GM18868 (cell line): ENCODE results near the gene PRSS33.

Source experiments
- ATAC-seq: cut with Tn5 transposase; IDR thresholded peaks from one replicate; pipeline ENCODE4 v1.9.1; 2021; ENCODE audit warnings: mild to moderate bottlenecking, moderate library complexity; ENCODE audit not compliant: unreplicated experiment

Gene PRSS33

DNA sequence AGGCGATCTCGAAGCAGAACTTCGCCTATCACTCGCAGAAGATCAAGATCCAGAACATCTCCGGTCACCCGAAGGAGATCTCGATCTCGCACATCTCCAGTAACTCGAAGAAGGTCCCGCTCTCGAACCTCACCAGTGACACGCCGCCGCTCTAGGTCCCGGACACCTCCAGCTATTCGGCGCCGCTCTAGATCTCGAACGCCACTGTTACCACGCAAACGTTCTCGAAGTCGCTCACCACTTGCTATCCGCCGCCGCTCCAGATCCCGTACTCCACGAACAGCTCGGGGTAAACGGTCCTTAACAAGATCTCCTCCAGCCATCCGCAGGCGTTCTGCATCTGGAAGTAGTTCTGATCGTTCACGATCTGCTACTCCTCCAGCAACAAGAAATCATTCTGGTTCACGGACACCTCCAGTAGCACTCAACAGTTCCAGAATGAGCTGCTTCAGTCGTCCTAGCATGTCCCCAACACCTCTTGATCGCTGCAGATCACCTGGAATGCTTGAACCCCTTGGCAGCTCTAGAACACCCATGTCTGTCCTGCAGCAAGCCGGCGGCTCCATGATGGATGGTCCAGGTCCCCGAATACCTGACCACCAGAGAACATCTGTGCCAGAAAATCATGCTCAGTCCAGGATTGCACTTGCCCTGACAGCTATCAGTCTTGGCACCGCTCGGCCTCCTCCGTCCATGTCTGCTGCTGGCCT is 20.8 kb downstream of the PRSS33 start:
- ATAC-seq: no peak

DNA sequence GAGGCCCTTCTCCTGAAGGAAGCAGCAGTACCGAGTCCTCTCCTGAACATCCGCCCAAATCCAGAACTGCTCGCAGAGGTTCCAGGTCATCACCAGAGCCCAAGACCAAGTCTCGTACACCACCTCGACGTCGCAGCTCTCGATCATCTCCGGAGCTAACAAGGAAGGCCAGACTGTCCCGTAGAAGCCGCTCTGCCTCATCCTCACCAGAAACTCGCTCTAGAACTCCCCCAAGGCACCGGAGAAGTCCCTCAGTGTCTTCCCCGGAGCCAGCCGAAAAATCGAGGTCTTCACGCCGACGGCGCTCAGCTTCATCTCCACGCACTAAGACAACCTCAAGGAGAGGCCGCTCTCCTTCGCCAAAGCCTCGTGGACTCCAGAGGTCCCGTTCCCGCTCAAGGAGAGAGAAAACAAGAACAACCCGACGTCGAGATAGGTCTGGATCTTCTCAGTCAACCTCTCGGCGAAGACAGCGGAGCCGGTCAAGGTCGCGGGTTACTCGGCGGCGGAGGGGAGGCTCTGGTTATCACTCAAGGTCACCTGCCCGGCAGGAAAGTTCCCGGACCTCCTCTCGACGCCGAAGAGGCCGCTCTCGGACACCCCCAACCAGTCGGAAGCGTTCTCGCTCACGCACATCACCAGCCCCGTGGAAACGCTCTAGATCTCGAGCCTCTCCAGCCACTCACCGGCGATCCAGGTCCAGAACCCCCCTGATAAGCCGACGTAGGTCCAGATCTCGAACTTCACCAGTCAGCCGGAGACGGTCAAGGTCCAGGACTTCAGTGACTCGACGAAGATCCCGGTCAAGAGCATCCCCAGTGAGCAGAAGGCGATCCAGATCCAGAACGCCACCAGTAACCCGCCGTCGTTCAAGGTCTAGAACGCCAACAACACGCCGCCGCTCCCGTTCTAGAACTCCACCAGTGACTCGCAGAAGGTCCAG is 21.6 kb downstream of the PRSS33 start:
- ATAC-seq: no peak

DNA sequence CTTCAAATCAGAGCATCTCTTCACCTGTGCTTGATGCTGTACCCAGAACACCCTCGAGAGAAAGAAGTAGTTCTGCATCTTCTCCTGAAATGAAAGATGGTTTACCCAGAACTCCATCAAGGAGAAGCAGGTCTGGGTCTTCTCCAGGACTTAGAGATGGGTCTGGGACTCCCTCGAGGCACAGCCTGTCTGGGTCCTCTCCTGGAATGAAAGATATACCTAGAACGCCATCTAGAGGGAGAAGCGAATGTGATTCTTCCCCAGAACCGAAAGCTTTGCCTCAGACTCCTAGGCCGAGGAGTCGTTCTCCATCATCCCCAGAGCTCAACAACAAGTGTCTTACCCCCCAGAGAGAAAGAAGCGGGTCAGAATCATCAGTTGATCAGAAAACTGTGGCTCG is 22.6 kb downstream of the PRSS33 start:
- ATAC-seq: no peak

DNA sequence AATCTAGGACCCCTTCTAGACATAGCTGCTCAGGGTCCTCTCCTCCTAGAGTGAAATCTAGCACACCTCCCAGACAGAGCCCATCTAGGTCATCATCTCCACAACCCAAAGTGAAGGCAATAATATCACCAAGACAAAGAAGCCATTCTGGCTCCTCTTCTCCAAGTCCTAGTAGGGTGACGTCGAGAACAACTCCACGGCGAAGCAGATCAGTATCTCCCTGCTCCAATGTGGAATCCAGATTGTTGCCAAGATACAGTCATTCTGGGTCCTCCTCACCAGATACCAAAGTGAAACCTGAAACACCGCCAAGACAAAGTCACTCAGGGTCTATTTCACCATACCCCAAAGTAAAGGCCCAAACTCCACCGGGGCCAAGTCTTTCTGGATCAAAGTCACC is 24.2 kb downstream of the PRSS33 start:
- no peak for ATAC-seq

DNA sequence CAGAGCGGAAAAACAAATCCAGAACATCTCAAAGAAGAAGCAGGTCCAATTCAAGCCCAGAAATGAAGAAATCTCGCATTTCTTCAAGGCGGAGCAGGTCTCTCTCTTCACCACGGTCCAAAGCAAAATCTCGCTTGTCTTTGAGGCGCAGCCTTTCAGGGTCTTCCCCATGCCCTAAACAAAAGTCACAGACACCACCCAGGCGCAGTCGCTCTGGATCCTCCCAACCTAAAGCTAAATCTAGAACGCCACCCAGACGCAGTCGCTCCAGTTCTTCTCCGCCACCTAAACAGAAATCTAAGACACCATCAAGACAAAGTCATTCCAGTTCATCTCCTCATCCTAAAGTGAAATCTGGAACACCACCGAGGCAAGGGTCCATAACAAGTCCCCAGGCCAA is 24.6 kb downstream of the PRSS33 start:
- no peak for ATAC-seq

DNA sequence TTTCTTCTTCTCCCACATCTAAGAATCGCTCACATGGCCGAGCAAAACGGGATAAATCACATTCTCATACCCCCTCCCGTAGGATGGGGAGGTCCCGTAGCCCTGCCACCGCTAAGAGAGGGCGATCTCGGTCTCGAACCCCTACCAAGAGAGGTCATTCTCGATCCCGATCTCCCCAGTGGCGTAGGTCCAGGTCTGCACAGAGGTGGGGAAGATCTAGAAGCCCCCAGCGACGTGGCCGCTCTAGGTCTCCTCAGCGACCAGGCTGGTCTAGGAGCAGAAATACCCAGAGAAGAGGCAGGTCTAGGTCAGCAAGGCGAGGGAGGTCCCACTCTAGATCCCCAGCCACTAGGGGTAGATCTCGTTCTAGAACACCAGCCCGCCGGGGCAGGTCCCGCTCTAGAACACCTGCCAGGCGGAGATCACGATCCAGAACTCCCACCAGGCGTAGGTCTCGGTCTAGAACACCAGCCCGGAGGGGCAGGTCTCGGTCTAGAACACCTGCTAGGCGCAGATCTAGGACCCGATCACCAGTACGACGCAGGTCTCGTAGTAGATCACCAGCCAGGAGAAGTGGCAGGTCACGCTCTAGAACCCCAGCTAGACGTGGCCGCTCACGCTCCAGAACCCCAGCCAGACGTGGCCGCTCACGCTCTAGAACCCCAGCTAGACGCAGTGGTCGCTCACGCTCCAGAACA is 25.3 kb downstream of the PRSS33 start:
- ATAC-seq: no peak

DNA sequence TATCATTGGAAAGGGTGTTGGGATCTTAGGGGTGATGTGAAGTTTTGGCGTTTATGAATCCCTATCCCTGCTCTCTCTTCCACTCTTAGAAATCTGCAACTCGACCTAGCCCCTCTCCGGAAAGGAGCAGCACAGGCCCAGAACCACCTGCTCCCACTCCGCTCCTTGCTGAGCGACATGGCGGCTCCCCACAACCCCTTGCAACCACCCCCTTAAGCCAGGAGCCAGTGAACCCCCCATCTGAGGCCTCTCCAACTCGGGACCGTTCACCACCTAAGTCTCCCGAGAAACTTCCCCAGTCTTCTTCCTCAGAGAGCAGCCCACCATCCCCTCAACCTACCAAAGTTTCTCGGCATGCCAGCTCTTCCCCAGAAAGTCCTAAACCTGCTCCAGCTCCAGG is 25.9 kb downstream of the PRSS33 start:
- no peak for ATAC-seq

DNA sequence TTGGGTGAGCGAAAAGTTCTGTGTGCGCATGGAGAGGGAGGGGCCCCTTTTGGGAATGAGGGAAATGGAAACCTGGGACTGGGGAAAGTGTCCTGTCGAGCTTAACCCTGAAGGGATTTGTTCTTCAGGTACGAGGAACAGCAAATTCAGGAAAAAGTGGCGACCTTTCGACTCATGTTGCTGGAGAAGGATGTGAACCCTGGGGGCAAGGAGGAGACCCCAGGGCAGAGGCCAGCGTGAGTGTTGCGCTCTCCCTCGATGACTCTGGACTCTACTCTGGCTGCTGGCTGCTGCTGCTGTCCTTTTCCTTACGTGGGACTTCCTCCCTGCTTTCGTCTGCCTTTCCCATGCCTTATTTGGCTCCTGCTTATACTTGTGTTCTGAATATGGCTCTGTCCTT is 30.0 kb downstream of the PRSS33 start:
- ATAC-seq: no peak

DNA sequence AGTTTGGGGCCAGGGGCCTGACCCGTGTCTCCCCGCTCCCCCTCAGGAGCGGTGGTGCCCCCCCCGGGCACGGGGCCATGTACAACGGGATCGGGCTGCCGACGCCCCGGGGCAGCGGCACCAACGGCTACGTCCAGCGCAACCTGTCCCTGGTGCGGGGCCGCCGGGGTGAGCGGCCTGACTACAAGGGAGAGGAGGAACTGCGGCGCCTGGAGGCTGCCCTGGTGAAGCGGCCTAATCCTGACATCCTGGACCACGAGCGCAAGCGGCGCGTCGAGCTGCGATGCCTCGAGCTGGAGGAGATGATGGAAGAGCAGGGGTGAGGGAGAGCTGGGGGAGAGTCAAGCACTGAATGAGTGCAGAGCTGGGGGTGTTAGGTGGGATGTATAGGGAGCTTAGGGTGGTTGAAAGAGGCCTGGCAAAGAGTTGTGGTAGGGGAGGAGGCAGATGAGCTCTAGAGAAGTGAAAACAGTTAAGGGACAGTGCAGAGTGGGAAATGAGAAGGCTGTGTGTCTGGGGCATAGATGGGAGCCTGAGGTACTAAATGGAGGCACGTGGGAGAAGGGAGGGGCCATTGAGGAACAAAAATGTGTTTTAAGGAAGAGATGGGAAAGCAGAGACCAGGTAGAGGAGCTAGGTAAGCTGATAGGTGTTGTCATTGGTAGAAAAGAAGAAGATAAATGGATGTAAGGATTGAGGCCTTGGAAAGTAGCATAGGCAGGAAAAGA is 30.9 kb downstream of the PRSS33 start:
- ATAC-seq: no peak

DNA sequence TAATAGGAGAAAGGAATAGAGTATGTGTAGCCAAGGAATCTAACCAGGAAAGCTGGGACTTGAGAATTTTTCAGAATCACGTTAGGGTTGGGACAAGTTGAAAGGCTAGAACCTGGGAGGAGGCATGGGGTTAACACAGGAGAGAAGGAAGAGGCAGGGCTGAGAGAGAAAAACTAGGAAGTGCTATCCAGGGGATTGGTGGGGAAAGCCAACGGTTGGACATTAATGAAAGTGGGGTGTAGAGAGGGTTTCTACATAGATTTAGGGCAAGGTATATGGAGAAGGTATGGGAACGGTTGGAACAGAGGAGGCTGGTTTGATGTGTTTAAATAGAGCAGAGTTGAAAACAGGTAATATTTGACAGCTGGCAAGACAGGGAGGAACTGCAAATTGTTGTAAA is 32.2 kb downstream of the PRSS33 start:
- ATAC-seq: no peak

DNA sequence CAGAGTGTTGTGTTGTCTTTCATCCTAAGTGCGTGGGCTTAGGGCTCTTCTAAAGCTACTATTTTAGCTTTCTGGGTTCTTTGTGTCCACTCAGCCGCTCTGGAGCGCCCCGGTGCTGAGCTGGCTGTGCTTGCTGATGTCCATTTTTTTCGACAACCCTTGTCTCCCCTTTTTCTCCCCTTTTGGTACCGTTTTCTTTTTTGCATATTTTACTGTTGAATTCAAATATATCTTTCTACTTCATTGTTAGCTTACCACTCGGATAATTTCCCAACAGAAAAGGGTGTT is 33.7 kb downstream of the PRSS33 start:
- no peak for ATAC-seq

DNA sequence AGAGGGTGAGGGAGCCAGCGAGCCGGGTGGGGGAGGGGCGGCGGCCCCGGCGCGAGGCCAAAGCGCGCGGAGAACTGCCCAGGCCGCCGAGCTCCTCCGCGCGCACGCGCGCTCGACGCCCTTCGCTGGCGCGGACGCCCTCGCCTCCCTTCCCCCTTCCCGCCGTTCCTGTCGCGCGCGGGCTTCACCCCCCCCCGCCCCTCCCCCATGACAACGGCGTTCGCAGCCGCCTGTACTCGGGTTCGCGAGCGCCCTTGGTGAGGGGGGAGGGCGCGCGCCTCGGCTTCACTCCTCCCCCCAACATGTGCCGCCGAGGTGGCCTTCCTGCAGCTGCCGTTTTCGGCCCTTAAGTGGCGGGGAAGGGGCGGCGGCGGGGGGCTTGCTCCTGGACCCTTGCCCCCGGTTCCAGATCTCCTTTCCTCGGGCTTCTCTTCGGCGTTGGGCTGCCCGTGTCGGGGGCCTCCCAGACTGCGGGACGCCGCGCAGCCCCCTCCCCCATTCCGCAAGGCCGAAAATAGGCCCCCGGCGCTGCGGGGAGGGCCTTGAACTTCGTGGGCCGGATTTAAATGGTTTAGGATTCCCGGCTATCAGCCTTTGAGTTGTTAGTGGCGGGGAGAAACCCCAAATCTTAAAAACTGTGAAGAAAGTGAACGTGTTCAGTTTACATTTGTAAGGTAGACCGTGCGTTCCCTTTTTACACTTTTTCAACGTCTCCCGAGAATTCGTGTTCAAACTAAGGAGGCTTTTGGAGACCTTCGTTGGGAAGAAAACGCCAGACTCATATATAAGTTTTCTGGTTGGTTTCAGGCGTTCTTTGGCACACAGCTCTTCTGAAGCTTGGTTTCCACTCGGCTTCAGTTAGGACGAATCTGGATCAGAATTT is 34.3 kb downstream of the PRSS33 start:
- ATAC-seq: peak; percentile 44

DNA sequence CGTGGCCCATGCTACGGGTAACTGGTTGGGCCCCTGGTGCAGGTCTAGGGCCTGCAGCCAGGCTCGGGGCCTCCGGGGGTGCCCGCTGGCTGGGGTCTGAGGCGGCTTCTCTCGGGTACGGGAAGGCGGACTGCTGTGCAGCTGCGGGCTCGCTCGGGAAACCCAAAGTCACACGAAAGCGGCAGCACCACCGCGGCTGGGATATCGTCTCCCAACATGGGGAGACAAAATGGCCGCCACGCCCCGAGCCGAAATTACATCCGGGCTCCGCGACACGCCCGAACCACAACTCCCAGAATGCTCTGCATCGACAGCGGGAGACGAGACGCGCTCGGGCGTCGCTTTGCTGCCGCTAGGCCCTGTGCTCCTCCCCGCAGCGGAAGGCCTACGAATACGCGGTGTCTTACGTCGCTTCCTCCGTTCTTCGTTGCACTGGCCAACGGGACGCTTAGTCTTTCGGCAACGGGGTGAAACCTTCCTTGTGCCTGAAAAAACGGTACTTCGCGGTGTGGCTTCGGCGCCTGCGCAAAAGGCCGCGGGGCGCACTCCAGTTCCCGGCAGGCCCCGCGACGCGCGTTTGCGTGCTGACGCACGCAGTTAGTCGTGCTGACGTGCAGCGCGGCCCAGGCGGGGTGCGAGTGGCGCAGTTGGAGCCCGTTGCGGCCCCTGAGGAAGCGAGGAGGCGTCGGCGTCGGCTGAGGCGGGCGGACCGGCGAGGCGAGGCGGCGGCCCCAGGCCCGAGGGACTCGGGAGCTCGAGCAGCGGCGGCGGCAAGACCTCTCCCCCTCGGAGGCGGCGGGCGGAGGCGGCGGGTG is 35.1 kb downstream of the PRSS33 start, which contains the start of gene SRRM2:
TSS of gene SRRM2 (plus strand) at position 604 of the 815 bp plus-strand sequence. CDS start 3,727 bp downstream, outside the sequence.
- ATAC-seq: peak; percentile 83

DNA sequence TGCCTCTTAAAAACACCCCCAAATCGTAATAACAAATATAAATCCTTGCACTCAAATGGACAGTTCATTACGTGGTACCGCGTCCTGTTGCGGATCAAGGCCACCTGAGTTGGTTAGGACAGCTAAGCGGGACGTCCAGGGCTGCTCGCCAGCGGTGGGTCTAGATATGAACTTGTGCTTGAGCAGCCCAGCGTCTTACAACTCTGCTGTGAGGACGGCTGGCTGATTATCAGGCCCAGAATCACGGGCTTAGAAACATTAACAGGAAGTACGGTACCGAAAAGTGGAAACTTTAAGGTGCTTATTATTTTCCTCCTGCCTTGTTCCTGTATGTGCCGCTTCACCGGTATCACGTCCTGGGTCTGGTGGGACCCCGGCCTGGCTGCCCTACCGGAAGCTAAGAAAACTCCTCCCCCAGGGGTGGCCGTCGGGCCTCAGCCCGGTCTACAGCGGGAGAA is 35.8 kb downstream of the PRSS33 start:
- ATAC-seq: no peak

DNA sequence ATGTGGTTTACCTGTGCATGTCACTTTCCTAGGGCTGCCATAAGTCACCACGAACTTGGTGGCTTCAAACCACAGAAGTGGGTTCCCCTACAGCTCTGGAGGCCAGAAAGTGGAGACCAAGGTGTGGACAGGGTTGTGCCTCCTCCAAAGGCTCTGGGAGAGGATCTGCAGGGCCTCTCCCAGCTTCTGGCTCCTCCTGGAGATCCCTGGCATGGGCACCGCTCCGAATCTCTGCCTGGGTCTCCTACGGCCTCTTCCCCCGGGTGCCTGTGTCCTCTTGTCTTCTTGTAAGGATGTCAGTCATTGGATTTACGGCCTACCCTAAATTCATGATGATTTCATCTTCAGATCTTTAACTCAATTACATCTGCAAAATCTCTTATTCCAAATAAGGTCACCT is 37.4 kb downstream of the PRSS33 start:
- ATAC-seq: no peak

DNA sequence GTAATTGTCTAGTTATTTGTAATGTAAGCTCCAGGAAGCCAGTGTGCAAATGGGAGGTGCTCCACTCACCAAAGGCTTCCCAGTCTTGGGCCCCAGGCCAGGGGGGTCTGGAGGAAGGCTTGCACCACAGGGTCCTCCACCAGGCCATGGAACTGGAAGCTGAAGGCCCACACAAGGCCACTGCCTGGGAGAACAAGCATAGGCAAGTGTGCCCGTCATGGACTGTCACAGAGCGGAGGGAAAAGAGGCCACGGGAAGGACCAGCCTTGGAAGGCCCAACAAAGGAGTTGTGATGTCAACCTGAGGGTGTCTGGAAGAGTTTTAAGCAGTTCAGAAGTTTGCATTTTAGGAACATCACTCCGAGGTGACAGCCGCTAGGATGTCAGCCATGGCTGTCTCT is 37.9 kb downstream of the PRSS33 start:
- ATAC-seq: no peak

DNA sequence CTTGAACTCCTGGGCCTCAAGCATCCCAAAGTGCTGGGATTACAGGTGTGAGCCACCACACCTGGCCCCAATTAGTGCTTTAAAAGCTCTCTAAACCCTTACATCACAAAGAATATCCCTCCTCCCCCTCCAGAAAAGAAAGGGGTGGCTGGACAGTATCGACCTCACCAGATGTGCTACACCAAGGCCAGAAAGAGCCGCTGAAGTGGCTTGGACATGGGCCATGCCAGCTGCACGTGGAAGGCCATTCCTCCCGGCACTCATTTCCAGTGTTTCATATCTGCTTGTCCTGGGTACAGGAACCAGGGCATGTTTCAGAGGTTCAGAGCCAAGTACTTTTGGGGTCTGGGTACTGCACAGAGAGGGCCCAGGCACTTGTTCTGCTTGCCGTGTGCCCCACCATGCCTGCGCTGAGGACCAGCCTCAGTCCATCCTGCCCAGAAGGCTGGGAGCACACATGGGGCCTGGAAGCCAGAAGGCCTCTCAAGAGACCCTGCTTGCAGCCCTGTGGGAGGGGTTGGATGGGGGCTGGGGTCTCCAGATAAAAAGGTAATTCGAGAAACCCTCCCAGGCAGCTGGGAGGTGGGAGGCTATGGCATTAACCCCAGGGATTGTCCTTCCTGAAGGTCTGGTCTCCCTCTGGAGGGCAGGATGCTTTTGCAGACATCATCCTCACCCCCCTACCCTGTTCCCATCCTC is 38.5 kb downstream of the PRSS33 start:
- no peak for ATAC-seq

DNA sequence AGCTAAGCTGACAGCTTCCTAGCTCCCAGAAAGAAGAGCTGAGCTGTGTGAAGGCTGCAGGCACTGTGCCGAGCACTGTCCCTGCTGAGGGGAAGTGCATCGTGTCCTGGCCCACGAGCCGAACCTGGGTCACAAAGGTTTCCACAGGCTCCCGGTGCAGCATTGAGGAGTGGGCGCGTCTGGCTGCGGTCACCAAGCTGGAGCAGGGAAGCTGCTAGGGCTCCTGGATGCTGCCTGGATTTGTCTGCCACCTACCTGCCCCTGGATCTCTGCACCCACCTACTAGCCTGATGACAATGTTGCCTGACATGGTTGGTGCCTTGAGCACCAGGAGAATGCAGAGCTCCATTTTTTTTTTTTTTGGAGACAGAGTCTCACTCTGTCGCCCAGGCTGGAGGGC is 41.4 kb downstream of the PRSS33 start:
- ATAC-seq: no peak
